ENCODE results near the gene ALG14. TPM values are rescaled to one million over a fixed set of nuclear protein-coding genes. Genes with fewer than 3 reads are reported as not detected.

The ALG14 gene
- total and polyA plus RNA-seq, 2 donors (not counting 1 experiment from before 2014, with no cell fraction given): 3.5 to 3.8 TPM

DNA sequence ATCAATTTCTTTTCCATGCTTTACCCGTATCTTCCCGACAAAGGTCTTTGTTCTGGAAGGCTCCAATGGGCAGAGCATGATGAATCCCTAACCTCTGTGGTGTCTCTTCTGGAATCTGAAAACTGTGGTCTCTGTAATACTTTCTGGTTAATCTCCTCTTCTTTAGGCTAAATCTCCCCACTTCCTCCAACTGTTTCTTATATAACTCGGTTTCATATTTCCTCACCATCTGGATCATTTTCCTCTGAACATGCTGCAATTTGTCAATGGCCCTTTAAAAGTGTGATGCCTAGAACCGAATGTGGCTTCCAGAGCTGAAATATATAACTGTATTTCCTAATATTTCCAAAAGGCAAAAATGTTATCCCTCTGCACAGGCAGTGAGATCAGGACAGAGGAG, 66.1 kb downstream of the ALG14 start:
- H3K27ac ChIP-seq (ENCODE audit: insufficient read depth, low read length): no peak overlapping the region
- no peaks in the 10 kb centered on the region for H3K9me3 ChIP-seq (ENCODE audit: control insufficient read depth, insufficient read depth, low read depth, low read length)
- no peak overlapping the region for H3K4me2 ChIP-seq (ENCODE audit: extremely low read depth, insufficient read depth, low read length)

DNA sequence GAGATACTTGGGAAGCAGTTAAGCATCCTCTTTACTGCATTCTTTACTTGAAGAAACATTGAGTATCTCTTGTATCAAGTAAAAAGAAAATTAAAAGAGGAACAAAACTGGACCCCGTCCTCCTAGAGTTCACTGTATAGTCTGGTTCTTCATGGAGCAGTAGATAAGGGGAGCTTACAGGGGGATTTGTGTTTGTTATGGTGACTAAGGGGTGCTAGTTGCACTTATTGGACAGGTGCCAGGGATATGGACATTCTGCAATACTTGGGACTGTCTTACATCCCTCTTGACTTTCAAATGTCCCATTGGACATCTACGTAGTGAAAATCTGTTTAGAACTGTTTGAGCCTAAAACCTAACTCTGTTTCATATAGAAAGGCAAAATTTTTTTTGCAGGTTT, 67.2 kb downstream of the ALG14 start:
- no peak for TF ChIP-seq EZH2 (IDR thresholded peaks at IDR 0.05; ENCODE audit: low read length, missing control alignments)
- TF ChIP-seq, protein P1, sequence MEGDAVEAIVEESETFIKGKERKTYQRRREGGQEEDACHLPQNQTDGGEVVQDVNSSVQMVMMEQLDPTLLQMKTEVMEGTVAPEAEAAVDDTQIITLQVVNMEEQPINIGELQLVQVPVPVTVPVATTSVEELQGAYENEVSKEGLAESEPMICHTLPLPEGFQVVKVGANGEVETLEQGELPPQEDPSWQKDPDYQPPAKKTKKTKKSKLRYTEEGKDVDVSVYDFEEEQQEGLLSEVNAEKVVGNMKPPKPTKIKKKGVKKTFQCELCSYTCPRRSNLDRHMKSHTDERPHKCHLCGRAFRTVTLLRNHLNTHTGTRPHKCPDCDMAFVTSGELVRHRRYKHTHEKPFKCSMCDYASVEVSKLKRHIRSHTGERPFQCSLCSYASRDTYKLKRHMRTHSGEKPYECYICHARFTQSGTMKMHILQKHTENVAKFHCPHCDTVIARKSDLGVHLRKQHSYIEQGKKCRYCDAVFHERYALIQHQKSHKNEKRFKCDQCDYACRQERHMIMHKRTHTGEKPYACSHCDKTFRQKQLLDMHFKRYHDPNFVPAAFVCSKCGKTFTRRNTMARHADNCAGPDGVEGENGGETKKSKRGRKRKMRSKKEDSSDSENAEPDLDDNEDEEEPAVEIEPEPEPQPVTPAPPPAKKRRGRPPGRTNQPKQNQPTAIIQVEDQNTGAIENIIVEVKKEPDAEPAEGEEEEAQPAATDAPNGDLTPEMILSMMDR (conservative IDR thresholded peaks at IDR 0.05 in 1 of 2, IDR thresholded peaks at IDR 0.05 in 1 of 2; ENCODE audit: low read depth in 1 of 2, low read length in 2 of 2): no peak
- H2AFZ ChIP-seq (ENCODE audit: low read length): no peak overlapping the region
- H3K9ac ChIP-seq (ENCODE audit: insufficient read depth, low read length): no peak overlapping the region
- no peaks in the 10 kb centered on the region for H4K20me1 ChIP-seq (ENCODE audit: control insufficient read depth, extremely low read depth, insufficient read depth, low read length)
- no peaks in the 10 kb centered on the region for H3K9me3 ChIP-seq (ENCODE audit: control insufficient read depth, insufficient read depth, low read depth, low read length)
- H3K4me2 ChIP-seq (ENCODE audit: extremely low read depth, insufficient read depth, low read length): no peak overlapping the region
- H3K27me3 ChIP-seq (ENCODE audit: control insufficient read depth, insufficient read depth, low read length): no peaks in the 10 kb centered on the region
- H3K36me3 ChIP-seq (ENCODE audit: control insufficient read depth, insufficient read depth, low read length): no peaks in the 10 kb centered on the region
- H3K4me1 ChIP-seq (ENCODE audit: control insufficient read depth, extremely low read depth, insufficient read depth, low read length): peaks cover 10% of the 10 kb centered on the region
- H3K27ac ChIP-seq (ENCODE audit: insufficient read depth, low read length): no peak overlapping the region
- H3K79me2 ChIP-seq (ENCODE audit: control insufficient read depth, insufficient read depth, low read length): no peaks in the 10 kb centered on the region
- no peak overlapping the region for H3K4me3 ChIP-seq (replicated peaks in 1 of 4; ENCODE audit: control extremely low read depth in 1 of 4, insufficient read depth in 1 of 4, low read depth in 3 of 4, low read length in 4 of 4)
- DNase-seq (ENCODE audit: low read depth in 2 of 2): no peak

More for the DNA sequence above, 66.1 kb downstream of the ALG14 start:
- Histone ChIP-seq H3K9ac (ENCODE audit: insufficient read depth, low read length) (no peak overlapping the region), H3K79me2 (ENCODE audit: control insufficient read depth, insufficient read depth, low read length) (no peaks in the 10 kb centered on the region), H4K20me1 (ENCODE audit: control insufficient read depth, extremely low read depth, insufficient read depth, low read length) (no peaks in the 10 kb centered on the region), H2AFZ (ENCODE audit: low read length) (no peak overlapping the region), H3K4me1 (ENCODE audit: control insufficient read depth, extremely low read depth, insufficient read depth, low read length) (peaks cover 10% of the 10 kb centered on the region), H3K36me3 (ENCODE audit: control insufficient read depth, insufficient read depth, low read length) (no peaks in the 10 kb centered on the region), H3K27me3 (ENCODE audit: control insufficient read depth, insufficient read depth, low read length) (no peaks in the 10 kb centered on the region), H3K4me3 (replicated peaks in 1 of 4; ENCODE audit: control extremely low read depth in 1 of 4, insufficient read depth in 1 of 4, low read depth in 3 of 4, low read length in 4 of 4) (no peak overlapping the region)
- TF ChIP-seq, protein P1 (conservative IDR thresholded peaks at IDR 0.05 in 1 of 2, IDR thresholded peaks at IDR 0.05 in 1 of 2; ENCODE audit: low read depth in 1 of 2, low read length in 2 of 2): no peak
- TF ChIP-seq EZH2 (IDR thresholded peaks at IDR 0.05; ENCODE audit: low read length, missing control alignments): no peak
- DNase-seq (ENCODE audit: low read depth in 2 of 2): peak; percentile 51 to 76

DNA sequence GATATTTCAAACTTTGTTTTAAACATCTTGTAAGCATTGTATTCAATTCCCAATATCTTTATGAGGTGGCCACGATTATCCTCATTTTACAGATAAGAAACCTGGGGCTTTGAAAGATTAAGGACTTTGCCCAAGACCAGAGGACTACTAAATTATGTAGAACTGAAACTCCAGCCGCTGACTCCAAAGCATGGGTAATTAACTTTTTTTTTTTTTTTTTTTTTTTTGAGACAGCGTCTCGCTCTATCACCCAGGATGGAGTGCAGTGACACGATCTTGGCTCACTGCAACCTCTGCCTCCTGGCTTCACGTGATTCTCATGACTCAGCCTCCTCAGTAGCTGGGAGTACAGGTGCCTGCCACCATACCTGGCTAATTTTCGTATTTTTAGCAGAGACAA, 68.7 kb downstream of the ALG14 start:
- no peak overlapping the region for H3K9ac ChIP-seq (ENCODE audit: insufficient read depth, low read length)
- no peaks in the 10 kb centered on the region for H3K27me3 ChIP-seq (ENCODE audit: control insufficient read depth, insufficient read depth, low read length)
- no peaks in the 10 kb centered on the region for H3K36me3 ChIP-seq (ENCODE audit: control insufficient read depth, insufficient read depth, low read length)
- no peak overlapping the region for H2AFZ ChIP-seq (ENCODE audit: low read length)
- H3K4me1 ChIP-seq (ENCODE audit: control insufficient read depth, extremely low read depth, insufficient read depth, low read length): peaks cover 10% of the 10 kb centered on the region
- no peaks in the 10 kb centered on the region for H3K9me3 ChIP-seq (ENCODE audit: control insufficient read depth, insufficient read depth, low read depth, low read length)
- H3K4me2 ChIP-seq (ENCODE audit: extremely low read depth, insufficient read depth, low read length): no peak overlapping the region
- H3K27ac ChIP-seq (ENCODE audit: insufficient read depth, low read length): peak overlapping the region; percentile 51
- no peaks in the 10 kb centered on the region for H4K20me1 ChIP-seq (ENCODE audit: control insufficient read depth, extremely low read depth, insufficient read depth, low read length)
- H3K4me3 ChIP-seq (replicated peaks in 1 of 4; ENCODE audit: control extremely low read depth in 1 of 4, insufficient read depth in 1 of 4, low read depth in 3 of 4, low read length in 4 of 4): no peak overlapping the region
- DNase-seq (ENCODE audit: low read depth in 2 of 2): no peak
- no peaks in the 10 kb centered on the region for H3K79me2 ChIP-seq (ENCODE audit: control insufficient read depth, insufficient read depth, low read length)
- TF ChIP-seq EZH2 (IDR thresholded peaks at IDR 0.05; ENCODE audit: low read length, missing control alignments): no peak
- TF ChIP-seq, protein P1 (conservative IDR thresholded peaks at IDR 0.05 in 1 of 2, IDR thresholded peaks at IDR 0.05 in 1 of 2; ENCODE audit: low read depth in 1 of 2, low read length in 2 of 2): no peak
